ENCODE data around the gene NFKB2. TPM values are rescaled to one million over a fixed set of nuclear protein-coding genes. Genes with fewer than 3 reads are reported as not detected.

Gene NFKB2
- total RNA-seq, 1 donor from 2014 or later = 39.9 TPM

GRCh38 chr10:102401735-102402511 lies 6.4 kb downstream of the NFKB2 start:
- Mint-ChIP-seq H3K27ac (ENCODE audit: unreplicated experiment) (peak overlapping the region; percentile 87), H3K4me1 (ENCODE audit: low read depth, unreplicated experiment) (peaks cover 22% of the 10 kb centered on the region), H3K27me3 (ENCODE audit: low read depth, unreplicated experiment) (no peaks in the 10 kb centered on the region), H3K36me3 (ENCODE audit: low read depth, unreplicated experiment) (peaks cover 6% of the 10 kb centered on the region), H3K9me3 (ENCODE audit: unreplicated experiment) (no peaks in the 10 kb centered on the region), H3K4me3 (ENCODE audit: unreplicated experiment) (no peak overlapping the region)
- no peak overlapping the region for H3K9ac ChIP-seq (ENCODE audit: low read length)
- TF ChIP-seq, protein P1, sequence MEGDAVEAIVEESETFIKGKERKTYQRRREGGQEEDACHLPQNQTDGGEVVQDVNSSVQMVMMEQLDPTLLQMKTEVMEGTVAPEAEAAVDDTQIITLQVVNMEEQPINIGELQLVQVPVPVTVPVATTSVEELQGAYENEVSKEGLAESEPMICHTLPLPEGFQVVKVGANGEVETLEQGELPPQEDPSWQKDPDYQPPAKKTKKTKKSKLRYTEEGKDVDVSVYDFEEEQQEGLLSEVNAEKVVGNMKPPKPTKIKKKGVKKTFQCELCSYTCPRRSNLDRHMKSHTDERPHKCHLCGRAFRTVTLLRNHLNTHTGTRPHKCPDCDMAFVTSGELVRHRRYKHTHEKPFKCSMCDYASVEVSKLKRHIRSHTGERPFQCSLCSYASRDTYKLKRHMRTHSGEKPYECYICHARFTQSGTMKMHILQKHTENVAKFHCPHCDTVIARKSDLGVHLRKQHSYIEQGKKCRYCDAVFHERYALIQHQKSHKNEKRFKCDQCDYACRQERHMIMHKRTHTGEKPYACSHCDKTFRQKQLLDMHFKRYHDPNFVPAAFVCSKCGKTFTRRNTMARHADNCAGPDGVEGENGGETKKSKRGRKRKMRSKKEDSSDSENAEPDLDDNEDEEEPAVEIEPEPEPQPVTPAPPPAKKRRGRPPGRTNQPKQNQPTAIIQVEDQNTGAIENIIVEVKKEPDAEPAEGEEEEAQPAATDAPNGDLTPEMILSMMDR (IDR thresholded peaks at IDR 0.05; ENCODE audit: insufficient read depth, low read depth, low read length) = no peak
- FAIRE-seq (no peak), DNase-seq (ENCODE audit: low read depth) (peak; percentile 39)
- H3K9me3 ChIP-seq (ENCODE audit: insufficient read depth, low read depth, low read length) = no peaks in the 10 kb centered on the region
- H3K27ac ChIP-seq (ENCODE audit: low read depth, low read length) = no peak overlapping the region
- no peaks in the 10 kb centered on the region for H3K27me3 ChIP-seq (ENCODE audit: insufficient read depth, low read length)
- H3K36me3 ChIP-seq (ENCODE audit: insufficient read depth, low read length) = no peaks in the 10 kb centered on the region
- no peak overlapping the region for H3K4me3 ChIP-seq (ENCODE audit: insufficient read depth, low read depth, low read length)
- no peak overlapping the region for H3K4me2 ChIP-seq (ENCODE audit: low read length)
- no peak overlapping the region for H2AFZ ChIP-seq (ENCODE audit: low read depth, low read length)
- H3K79me2 ChIP-seq (ENCODE audit: insufficient read depth, low read length) = peaks cover 2% of the 10 kb centered on the region
- peaks cover 20% of the 10 kb centered on the region for H3K4me1 ChIP-seq (ENCODE audit: insufficient read depth, low read length)
- H4K20me1 ChIP-seq (ENCODE audit: insufficient read depth, low read length) = peaks cover 12% of the 10 kb centered on the region

DNA sequence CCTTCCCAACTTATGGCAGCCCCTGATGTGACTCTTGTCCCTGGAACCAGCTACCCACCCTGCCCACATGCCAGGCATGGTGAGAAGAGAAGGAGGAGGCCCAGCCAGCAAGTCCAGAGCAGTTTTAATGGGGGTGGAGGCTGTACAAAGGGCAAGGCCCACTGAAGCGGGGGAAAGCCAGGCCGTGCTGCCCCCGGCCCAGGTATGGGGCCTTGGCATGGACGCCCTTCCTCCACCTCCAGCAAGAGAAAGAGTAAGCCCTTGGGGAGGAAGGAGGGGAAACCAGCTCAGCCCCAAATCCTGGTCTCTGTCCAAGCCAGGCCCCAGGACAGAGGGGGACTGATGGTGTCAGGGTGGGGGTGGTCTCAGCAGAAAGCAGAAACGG lies 7.0 kb downstream of the NFKB2 start:
- no peak overlapping the region for H3K4me3 Mint-ChIP-seq (ENCODE audit: unreplicated experiment)

GRCh38 chr10:102403115-102403514 lies 7.6 kb downstream of the NFKB2 start:
- Histone ChIP-seq H3K36me3 (ENCODE audit: insufficient read depth, low read length) (no peaks in the 10 kb centered on the region), H3K79me2 (ENCODE audit: insufficient read depth, low read length) (no peaks in the 10 kb centered on the region), H3K9ac (ENCODE audit: low read length) (no peak overlapping the region), H3K27ac (ENCODE audit: low read depth, low read length) (no peak overlapping the region), H3K4me1 (ENCODE audit: insufficient read depth, low read length) (peaks cover 20% of the 10 kb centered on the region), H3K9me3 (ENCODE audit: insufficient read depth, low read depth, low read length) (no peaks in the 10 kb centered on the region), H3K4me3 (ENCODE audit: insufficient read depth, low read depth, low read length) (no peak overlapping the region), H3K27me3 (ENCODE audit: insufficient read depth, low read length) (no peaks in the 10 kb centered on the region), H2AFZ (ENCODE audit: low read depth, low read length) (no peak overlapping the region), H4K20me1 (ENCODE audit: insufficient read depth, low read length) (peaks cover 17% of the 10 kb centered on the region), H3K4me2 (ENCODE audit: low read length) (no peak overlapping the region)
- peaks cover 6% of the 10 kb centered on the region for H3K36me3 Mint-ChIP-seq (ENCODE audit: low read depth, unreplicated experiment)
- H3K27me3 Mint-ChIP-seq (ENCODE audit: low read depth, unreplicated experiment) = peaks cover under 1% of the 10 kb centered on the region
- FAIRE-seq (no peak), DNase-seq (ENCODE audit: low read depth) (no peak)
- H3K27ac Mint-ChIP-seq (ENCODE audit: unreplicated experiment) = no peak overlapping the region
- H3K4me3 Mint-ChIP-seq (ENCODE audit: unreplicated experiment) = no peak overlapping the region
- no peak for TF ChIP-seq EZH2 (IDR thresholded peaks at IDR 0.05; ENCODE audit: insufficient read depth, low read length)
- TF ChIP-seq, protein P1 (IDR thresholded peaks at IDR 0.05; ENCODE audit: insufficient read depth, low read depth, low read length) = no peak
- H3K9me3 Mint-ChIP-seq (ENCODE audit: unreplicated experiment) = no peaks in the 10 kb centered on the region
- H3K4me1 Mint-ChIP-seq (ENCODE audit: low read depth, unreplicated experiment) = peaks cover 19% of the 10 kb centered on the region

More for the DNA sequence above, 7.0 kb downstream of the NFKB2 start:
- no peaks in the 10 kb centered on the region for H3K9me3 Mint-ChIP-seq (ENCODE audit: unreplicated experiment)
- peak overlapping the region; percentile 81 for H3K27ac Mint-ChIP-seq (ENCODE audit: unreplicated experiment)
- no peak for TF ChIP-seq EZH2 (IDR thresholded peaks at IDR 0.05; ENCODE audit: insufficient read depth, low read length)
- TF ChIP-seq, protein P1 (IDR thresholded peaks at IDR 0.05; ENCODE audit: insufficient read depth, low read depth, low read length) = no peak
- peaks cover 19% of the 10 kb centered on the region for H3K4me1 Mint-ChIP-seq (ENCODE audit: low read depth, unreplicated experiment)
- no peak overlapping the region for H3K27ac ChIP-seq (ENCODE audit: low read depth, low read length)
- H3K27me3 ChIP-seq (ENCODE audit: insufficient read depth, low read length) = no peaks in the 10 kb centered on the region
- no peak overlapping the region for H3K9ac ChIP-seq (ENCODE audit: low read length)
- FAIRE-seq (no peak), DNase-seq (ENCODE audit: low read depth) (no peak)
- H2AFZ ChIP-seq (ENCODE audit: low read depth, low read length) = no peak overlapping the region
- H3K79me2 ChIP-seq (ENCODE audit: insufficient read depth, low read length) = no peaks in the 10 kb centered on the region
- H3K4me3 ChIP-seq (ENCODE audit: insufficient read depth, low read depth, low read length) = no peak overlapping the region
- H3K4me2 ChIP-seq (ENCODE audit: low read length) = no peak overlapping the region
- H3K4me1 ChIP-seq (ENCODE audit: insufficient read depth, low read length) = peaks cover 20% of the 10 kb centered on the region
- H3K36me3 ChIP-seq (ENCODE audit: insufficient read depth, low read length) = no peaks in the 10 kb centered on the region
- H4K20me1 ChIP-seq (ENCODE audit: insufficient read depth, low read length) = peaks cover 12% of the 10 kb centered on the region
- no peaks in the 10 kb centered on the region for H3K27me3 Mint-ChIP-seq (ENCODE audit: low read depth, unreplicated experiment)
- peaks cover 6% of the 10 kb centered on the region for H3K36me3 Mint-ChIP-seq (ENCODE audit: low read depth, unreplicated experiment)
- no peaks in the 10 kb centered on the region for H3K9me3 ChIP-seq (ENCODE audit: insufficient read depth, low read depth, low read length)

Data from astrocyte (in vitro differentiated cells and primary cell).